Measurements from ENCODE around the gene JPH4. TPM values are rescaled to one million over a fixed set of nuclear protein-coding genes. Genes with fewer than 3 reads are reported as not detected.

The JPH4 gene
- total and polyA plus RNA-seq, 7 donors = 0.01 to 0.62 (median 0.13) TPM

DNA sequence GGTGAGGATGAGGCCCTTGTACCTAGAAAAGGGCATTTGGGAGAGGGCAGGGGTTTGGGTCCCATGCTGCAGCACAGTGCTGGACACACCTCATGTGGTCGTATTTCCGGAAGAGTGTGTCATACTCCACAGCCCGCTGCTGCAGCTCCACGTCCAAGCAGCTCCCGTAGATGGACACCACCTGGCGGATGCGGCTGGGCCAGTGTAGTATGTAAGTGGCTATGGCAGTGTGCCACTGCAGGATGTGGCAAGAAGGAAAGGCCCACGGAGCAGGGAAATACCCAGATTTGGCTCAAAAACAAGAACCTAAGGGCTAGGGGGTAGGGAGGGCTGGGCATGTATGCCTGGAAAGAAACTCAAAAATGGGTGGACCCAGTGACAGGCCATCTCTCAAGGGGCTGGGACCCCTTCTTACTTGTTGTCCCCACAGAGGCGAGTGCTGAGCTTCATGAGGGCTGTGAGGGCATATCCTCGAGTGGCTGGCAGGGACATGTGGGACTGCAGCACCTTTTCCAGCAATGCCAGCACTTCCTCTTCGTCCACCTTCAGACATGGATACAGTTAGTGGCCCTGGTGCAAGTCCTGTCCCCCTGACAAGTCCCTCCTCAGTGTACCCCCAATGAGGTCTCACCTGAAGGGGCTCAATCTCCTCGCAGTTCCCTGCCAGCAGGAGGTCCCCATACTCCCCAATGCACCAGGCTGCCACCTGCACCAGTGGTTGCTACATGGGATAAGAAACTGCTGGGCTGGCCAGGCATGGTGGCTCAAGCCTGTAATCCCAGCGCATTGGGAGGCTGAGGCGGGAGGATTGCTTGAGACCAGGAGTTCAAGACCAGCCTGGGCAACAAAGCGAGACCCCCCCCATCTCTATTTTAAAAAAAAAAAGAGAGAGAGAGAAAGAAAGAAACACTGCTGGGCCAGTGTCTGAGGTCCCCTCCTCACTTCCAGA is 16.4 kb downstream of the JPH4 start:
- no peak for DNase-seq
- Histone ChIP-seq H3K36me3 (ENCODE audit: insufficient read depth in 1 of 2, low read depth in 1 of 2) (peaks cover 0 to 25% of the 10 kb centered on the region in 2 donors), H3K4me3 (no peak overlapping the region), H3K27ac (no peak overlapping the region), H3K9me3 (no peaks in the 10 kb centered on the region), H3K4me1 (peaks cover 9% of the 10 kb centered on the region), H3K27me3 (ENCODE audit: insufficient read depth in 3 of 3, low read length in 2 of 3) (no peaks in the 10 kb centered on the region)
- WGBS, 3 donors = 53 to 72% (median 58%) methylated on average over 15 of the region's 15 CpGs
- TF ChIP-seq, protein P1, sequence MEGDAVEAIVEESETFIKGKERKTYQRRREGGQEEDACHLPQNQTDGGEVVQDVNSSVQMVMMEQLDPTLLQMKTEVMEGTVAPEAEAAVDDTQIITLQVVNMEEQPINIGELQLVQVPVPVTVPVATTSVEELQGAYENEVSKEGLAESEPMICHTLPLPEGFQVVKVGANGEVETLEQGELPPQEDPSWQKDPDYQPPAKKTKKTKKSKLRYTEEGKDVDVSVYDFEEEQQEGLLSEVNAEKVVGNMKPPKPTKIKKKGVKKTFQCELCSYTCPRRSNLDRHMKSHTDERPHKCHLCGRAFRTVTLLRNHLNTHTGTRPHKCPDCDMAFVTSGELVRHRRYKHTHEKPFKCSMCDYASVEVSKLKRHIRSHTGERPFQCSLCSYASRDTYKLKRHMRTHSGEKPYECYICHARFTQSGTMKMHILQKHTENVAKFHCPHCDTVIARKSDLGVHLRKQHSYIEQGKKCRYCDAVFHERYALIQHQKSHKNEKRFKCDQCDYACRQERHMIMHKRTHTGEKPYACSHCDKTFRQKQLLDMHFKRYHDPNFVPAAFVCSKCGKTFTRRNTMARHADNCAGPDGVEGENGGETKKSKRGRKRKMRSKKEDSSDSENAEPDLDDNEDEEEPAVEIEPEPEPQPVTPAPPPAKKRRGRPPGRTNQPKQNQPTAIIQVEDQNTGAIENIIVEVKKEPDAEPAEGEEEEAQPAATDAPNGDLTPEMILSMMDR (IDR thresholded peaks at IDR 0.05) = no peak
- ATAC-seq = peak; percentile 56 to 81 (median 70)
- intact Hi-C loops (cut with DNase I) = loop anchor here (1.0 to 10.0 kb wide), 4 partner anchors 79 to 297 kb away; no protein-coding TSS in a partner anchor

DNA sequence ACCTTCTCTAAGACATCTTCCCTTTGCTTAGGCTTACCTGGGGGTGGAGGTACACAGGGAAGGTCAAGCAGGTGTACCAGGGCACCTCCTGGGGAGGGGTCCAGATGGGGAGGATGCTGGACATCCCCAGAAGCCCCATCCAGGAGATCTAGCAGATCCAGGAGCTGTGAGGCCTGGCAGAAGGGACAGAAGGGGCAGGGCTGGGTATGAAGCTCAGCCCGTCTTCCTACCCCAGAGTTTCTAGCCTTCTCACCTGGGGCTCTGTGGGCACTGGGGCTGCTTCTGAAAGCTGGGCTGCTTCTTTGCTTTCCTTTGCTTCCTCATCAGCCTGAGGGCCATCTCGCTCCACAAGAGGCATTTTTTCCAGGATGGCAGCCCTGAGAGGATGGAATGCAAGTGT is 17.3 kb downstream of the JPH4 start:
- DNase-seq (no peak), ATAC-seq (no peak)
- no peak overlapping the region for H3K27ac ChIP-seq
- no peaks in the 10 kb centered on the region for H3K27me3 ChIP-seq (ENCODE audit: insufficient read depth in 3 of 3, low read length in 2 of 3)
- H3K4me1 ChIP-seq = peaks cover 15% of the 10 kb centered on the region
- H3K36me3 ChIP-seq (ENCODE audit: insufficient read depth in 1 of 2, low read depth in 1 of 2) = peaks cover 0 to 25% of the 10 kb centered on the region in 2 donors
- H3K9me3 ChIP-seq = no peaks in the 10 kb centered on the region
- H3K4me3 ChIP-seq = no peak overlapping the region
- 59 to 73% (median 71%) methylated on average over 2 of the region's 2 CpGs for WGBS, 3 donors
- TF ChIP-seq, protein P1 (IDR thresholded peaks at IDR 0.05) = no peak
- intact Hi-C loops (cut with DNase I) = loop anchor here (5.0 to 10.0 kb wide), 2 partner anchors 234 to 296 kb away; no protein-coding TSS in a partner anchor

DNA sequence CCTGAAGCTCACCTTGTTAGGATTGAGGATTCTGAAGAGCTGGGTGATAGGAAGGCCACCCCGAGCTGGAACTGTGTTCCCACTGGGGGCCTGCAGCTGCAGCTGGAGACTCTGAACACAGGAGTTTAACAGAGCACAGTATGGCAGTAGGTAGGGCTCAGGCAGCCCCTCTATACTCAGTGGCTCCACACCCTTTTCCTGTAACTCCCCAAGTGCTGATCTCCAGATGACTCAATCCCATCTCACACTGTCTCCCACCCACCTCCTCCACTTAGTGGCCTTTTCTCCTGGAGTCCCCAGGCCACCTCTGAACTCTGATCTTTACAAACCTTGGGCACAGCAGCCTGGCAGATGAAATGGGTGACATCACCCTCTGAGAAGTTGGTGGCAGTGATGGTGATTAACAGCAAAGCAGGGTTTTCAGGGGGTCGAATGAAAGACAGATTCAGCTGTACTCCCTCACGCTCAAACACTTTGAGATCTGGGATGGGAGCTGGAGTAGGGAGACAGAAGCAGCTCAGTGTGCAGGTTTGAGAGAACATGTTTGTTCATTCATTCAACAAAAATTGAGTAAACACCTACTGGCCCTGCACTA is 18.6 kb downstream of the JPH4 start:
- peaks cover 20% of the 10 kb centered on the region for H3K4me1 ChIP-seq
- no peak overlapping the region for H3K27ac ChIP-seq
- no peak for DNase-seq
- TF ChIP-seq, protein P1 (IDR thresholded peaks at IDR 0.05) = no peak
- intact Hi-C loops (cut with DNase I) = loop anchor here (5.0 to 10.0 kb wide), 3 partner anchors 233 to 295 kb away; partner anchors contain the start of gene PABPN1 (in 1 of the 2)
- 79 to 91% (median 81%) methylated on average over 3 of the region's 3 CpGs for WGBS, 3 donors
- no peak for ATAC-seq
- no peaks in the 10 kb centered on the region for H3K27me3 ChIP-seq (ENCODE audit: insufficient read depth in 3 of 3, low read length in 2 of 3)
- H3K4me3 ChIP-seq = no peak overlapping the region
- H3K9me3 ChIP-seq = no peaks in the 10 kb centered on the region
- H3K36me3 ChIP-seq (ENCODE audit: insufficient read depth in 1 of 2, low read depth in 1 of 2) = peaks cover 0 to 25% of the 10 kb centered on the region in 2 donors

DNA sequence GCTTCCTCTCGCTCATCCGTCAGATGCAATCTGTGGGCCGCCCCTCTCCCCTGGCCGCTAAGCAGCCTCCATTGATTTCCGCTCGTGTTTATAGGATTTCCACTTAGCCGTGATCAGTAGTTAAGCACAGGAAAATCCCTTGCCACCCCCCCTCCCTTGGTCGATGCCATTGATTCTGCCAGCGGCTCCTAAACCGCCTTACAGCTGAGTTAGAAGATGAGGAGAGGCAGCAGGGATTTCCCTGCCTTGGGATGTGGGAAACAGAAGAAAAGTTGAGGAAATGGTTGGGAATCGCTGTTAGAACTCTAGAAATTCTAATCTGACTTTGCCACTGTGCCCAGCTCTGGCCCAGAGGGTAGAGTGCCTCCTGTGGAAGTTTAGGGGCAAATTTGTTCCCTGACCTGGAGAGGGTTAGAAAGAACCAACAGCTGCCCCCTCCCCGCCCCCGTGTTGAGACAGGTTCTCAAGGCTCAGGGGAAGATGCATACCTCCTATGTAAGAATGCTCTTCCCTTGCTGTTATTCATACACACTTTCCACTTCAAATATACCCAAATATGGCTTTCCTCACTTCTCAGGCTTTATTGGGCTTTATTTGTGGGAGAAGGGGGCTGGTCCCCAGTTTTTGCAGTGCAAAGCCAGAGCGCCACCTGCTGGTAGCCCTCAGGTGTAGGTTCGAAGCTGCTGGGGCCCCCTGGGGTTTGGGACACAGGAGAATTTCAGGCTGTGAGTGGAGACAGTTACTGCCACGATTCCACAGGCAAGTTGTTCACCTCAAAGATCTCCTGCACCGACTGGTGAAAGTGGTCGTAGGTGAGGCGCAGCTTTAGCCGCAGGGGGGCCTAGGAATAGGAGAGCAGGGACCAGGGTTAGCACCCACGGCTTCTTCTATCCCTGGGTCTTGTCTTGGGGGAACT is 19.3 kb downstream of the JPH4 start:
- Histone ChIP-seq H3K4me1 (peaks cover 22% of the 10 kb centered on the region), H3K9me3 (no peaks in the 10 kb centered on the region), H3K4me3 (no peak overlapping the region), H3K27ac (no peak overlapping the region), H3K36me3 (ENCODE audit: insufficient read depth in 1 of 2, low read depth in 1 of 2) (peaks cover 0 to 25% of the 10 kb centered on the region in 2 donors), H3K27me3 (ENCODE audit: insufficient read depth in 3 of 3, low read length in 2 of 3) (no peaks in the 10 kb centered on the region)
- WGBS, 3 donors = 74 to 77% (median 77%) methylated on average over 21 of the region's 21 CpGs
- TF ChIP-seq, protein P1 (IDR thresholded peaks at IDR 0.05) = peak; percentile 83
- intact Hi-C loops (cut with DNase I) = loop anchor here in 1 of 2 donors (10.0 kb wide), 1 partner anchor 234 kb away; the partner anchor contains the start of gene PABPN1
- ATAC-seq (no peak), DNase-seq (peak; percentile 53 to 81)

All from psoas muscle (tissue), 8 donors.